Neural cell (in vitro differentiated cells): Measurements from ENCODE around the gene PTPRG.

Experiments used
- EP300 ChIP-seq: fragments of 450-650 bp; conservative IDR thresholded peaks from 2 replicates; pipeline ENCODE4 v1.6.1; 2014; ENCODE audit warnings: antibody characterized with exemption, mild to moderate bottlenecking, moderate library complexity; ENCODE audit not compliant: poor library complexity, severe bottlenecking
- EZH2 ChIP-seq: fragments of 200-600, 300-800 bp; shearing (Covaris generic), sonication (generic); IDR thresholded peaks from 2 replicates; pipeline ENCODE4 v1.6.1; 2014; ENCODE audit warnings: antibody characterized with exemption, low read length, borderline replicate concordance, mild to moderate bottlenecking; ENCODE audit not compliant: insufficient read depth, poor library complexity, severe bottlenecking
- MXI1 ChIP-seq: fragments of 450-650 bp; conservative IDR thresholded peaks from 2 replicates; pipeline ENCODE4 v1.6.1; 2014; ENCODE audit warnings: antibody characterized with exemption, mild to moderate bottlenecking; ENCODE audit not compliant: poor library complexity, severe bottlenecking
- POLR2AphosphoS5 ChIP-seq: IDR thresholded peaks from 2 replicates; pipeline ENCODE4 v1.6.1; 2012
- RAD21 ChIP-seq: fragments of 450-650 bp; conservative IDR thresholded peaks from 2 replicates; pipeline ENCODE4 v1.6.1; 2014; ENCODE audit warnings: antibody characterized with exemption, mild to moderate bottlenecking, moderate library complexity
- REST ChIP-seq: IDR thresholded peaks from 2 replicates; pipeline ENCODE4 v1.6.1; 2012; ENCODE audit warnings: borderline replicate concordance
- SMC3 ChIP-seq: fragments of 450-650 bp; conservative IDR thresholded peaks from 2 replicates; pipeline ENCODE4 v1.6.1; 2014; ENCODE audit warnings: antibody characterized with exemption, mild to moderate bottlenecking, moderate library complexity; ENCODE audit not compliant: poor library complexity
- TAF1 ChIP-seq: IDR thresholded peaks from 2 replicates; pipeline ENCODE4 v1.6.1; 2012; ENCODE audit warnings: low read depth
- TF ChIP-seq, protein P1 (sequence below): fragments of 450-650 bp; IDR thresholded peaks from 2 replicates; pipeline ENCODE4 v1.5.1; 2014; ENCODE audit warnings: antibody characterized with exemption, mild to moderate bottlenecking, moderate library complexity; ENCODE audit not compliant: poor library complexity, severe bottlenecking

DNA sequence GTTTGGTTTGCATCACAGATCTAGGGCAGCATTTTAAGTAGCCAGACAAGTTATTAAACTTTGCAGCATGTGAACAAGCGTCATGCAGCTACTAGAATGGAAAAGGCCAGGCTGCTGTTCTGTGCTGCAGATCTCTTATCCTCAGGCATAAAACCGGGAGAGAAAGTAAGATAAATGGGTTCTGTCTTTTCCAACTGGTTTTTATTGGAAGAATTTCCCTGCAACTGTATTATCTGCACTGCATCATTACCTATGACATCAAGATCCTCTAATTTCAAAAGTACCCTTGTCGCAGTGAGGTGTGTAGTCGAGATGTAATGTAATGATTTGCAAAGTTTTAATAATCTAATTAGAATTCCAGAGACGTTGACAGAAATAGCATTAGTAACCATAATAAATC, 571.6 kb downstream of the PTPRG start:
- TF ChIP-seq, protein P1, sequence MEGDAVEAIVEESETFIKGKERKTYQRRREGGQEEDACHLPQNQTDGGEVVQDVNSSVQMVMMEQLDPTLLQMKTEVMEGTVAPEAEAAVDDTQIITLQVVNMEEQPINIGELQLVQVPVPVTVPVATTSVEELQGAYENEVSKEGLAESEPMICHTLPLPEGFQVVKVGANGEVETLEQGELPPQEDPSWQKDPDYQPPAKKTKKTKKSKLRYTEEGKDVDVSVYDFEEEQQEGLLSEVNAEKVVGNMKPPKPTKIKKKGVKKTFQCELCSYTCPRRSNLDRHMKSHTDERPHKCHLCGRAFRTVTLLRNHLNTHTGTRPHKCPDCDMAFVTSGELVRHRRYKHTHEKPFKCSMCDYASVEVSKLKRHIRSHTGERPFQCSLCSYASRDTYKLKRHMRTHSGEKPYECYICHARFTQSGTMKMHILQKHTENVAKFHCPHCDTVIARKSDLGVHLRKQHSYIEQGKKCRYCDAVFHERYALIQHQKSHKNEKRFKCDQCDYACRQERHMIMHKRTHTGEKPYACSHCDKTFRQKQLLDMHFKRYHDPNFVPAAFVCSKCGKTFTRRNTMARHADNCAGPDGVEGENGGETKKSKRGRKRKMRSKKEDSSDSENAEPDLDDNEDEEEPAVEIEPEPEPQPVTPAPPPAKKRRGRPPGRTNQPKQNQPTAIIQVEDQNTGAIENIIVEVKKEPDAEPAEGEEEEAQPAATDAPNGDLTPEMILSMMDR, result no peak
- no peak for TF ChIP-seq TAF1
- no peak for TF ChIP-seq POLR2AphosphoS5
- TF ChIP-seq SMC3, result no peak
- TF ChIP-seq EP300, result no peak
- TF ChIP-seq RAD21, result no peak
- TF ChIP-seq EZH2, result no peak
- no peak for TF ChIP-seq REST
- no peak for TF ChIP-seq MXI1
